ENCODE measurements around the gene LYAR.

The LYAR gene

DNA sequence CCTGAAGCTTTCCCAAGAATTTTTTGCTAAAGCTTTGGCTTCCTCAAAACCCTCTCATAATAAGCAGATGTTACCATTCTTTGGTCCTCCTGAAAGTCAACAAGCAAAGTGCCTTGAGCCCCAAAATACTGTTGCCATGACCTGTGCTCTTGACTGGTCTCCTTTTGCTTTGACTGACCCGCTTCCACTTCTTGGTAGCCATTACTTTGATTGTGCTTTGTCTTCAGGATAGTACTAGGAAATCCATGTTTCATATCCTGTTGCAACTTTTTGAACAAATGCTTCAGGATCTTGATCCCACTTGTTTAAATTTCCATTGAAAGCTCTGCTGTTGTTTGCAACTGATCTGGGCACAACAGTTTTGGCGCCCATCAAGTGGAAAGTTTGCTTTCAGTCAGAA lies 56.3 kb downstream of the LYAR start:
- DNase-seq (ENCODE audit: extremely low spot score): no peak
- TF ChIP-seq CTCF (IDR thresholded peaks at IDR 0.05; ENCODE audit: control extremely low read depth, extremely low read depth, low read depth, missing control alignments): no peak
- ChIA-PET POLR2A (no interaction called here), CTCF (no interaction called here)

GRCh38 chr4:4228356-4228668 lies 61.6 kb downstream of the LYAR start:
- DNase-seq (ENCODE audit: extremely low spot score): no peak
- TF ChIP-seq CTCF (IDR thresholded peaks at IDR 0.05; ENCODE audit: control extremely low read depth, extremely low read depth, low read depth, missing control alignments): no peak
- ChIA-PET CTCF (no interaction called here), POLR2A (no interaction called here)

DNA sequence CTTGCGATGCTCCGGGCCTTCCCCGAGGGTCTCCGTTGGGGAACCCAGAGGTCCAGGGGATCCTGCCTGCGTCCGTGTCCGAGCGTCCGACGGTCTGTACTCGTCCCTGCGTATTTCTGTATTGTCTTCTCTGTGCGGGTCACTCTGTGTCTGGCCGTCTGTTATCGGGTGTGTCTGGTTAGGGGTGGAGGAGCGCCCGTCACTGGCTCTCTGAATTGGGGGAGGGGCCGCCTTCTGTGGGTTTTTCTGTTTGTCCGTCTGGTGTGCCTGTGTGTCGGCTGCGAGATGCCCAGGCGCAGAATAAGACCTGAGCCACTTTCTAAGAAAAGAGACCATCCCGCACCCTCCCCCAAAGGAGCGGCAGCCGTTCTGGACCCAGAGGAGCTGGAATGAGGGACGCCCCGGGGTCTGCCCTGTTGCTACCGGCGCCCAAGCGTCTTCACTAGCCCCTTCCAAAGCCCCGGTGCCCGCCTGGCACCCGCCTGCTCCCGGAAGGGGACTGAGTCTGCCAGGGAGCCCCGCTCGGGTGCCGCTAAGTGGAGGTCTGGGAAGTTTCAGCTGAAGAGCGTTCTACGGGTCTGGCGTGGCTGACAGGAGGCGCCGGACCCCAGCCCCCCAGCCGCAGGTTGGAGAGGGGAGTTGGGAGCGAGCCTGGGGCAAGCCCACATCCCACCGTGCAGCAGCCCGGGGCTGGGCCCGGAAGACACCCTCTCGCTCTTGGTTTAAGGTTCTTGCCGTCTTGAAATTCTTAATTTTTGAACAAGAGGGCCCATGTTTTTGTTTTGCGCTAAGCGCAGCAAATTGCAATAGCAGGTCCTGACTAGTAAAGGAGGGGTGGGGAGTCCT lies 62.2 kb downstream of the LYAR start:
- ChIA-PET CTCF (no interaction called here), POLR2A (no interaction called here)
- no peak for TF ChIP-seq CTCF (IDR thresholded peaks at IDR 0.05; ENCODE audit: control extremely low read depth, extremely low read depth, low read depth, missing control alignments)
- DNase-seq (ENCODE audit: extremely low spot score): no peak

GRCh38 chr4:4226606-4227438 lies 63.1 kb downstream of the LYAR start, which contains the start of gene OTOP1:
OTOP1 (minus strand) TSS chr4:4226929; CDS start chr4:4226864, 65 bp downstream.
- POLR2A ChIA-PET: no interaction called here

GRCh38 chr4:4225915-4226605 lies 63.9 kb downstream of the LYAR start:
- DNase-seq (ENCODE audit: extremely low spot score): no peak
- no peak for TF ChIP-seq CTCF (IDR thresholded peaks at IDR 0.05; ENCODE audit: control extremely low read depth, extremely low read depth, low read depth, missing control alignments)
- POLR2A ChIA-PET: no interaction called here
- CTCF ChIA-PET: no interaction called here

More at GRCh38 chr4:4226606-4227438, 63.1 kb downstream of the LYAR start, which contains the start of gene OTOP1:
- DNase-seq (ENCODE audit: extremely low spot score): no peak
- CTCF ChIA-PET: no interaction called here
- TF ChIP-seq CTCF (IDR thresholded peaks at IDR 0.05; ENCODE audit: control extremely low read depth, extremely low read depth, low read depth, missing control alignments): no peak
